Neuronal stem cell (in vitro differentiated cells): Measurements from ENCODE around the gene ZNF253.

ENCODE experiments used
- DNase-seq: peaks from one replicate; pipeline ENCODE4 v3.0.0-alpha.2; 2013; ENCODE audit warnings: low spot score
- H2AFZ ChIP-seq: one replicate; pipeline ENCODE4 v1.6.1; 2013; ENCODE audit warnings: mild to moderate bottlenecking, low read length, inconsistent platforms
- H2AK5ac ChIP-seq: 2 replicates; pipeline ENCODE4 v1.6.1; 2013; ENCODE audit warnings: low read depth, mild to moderate bottlenecking, inconsistent platforms, low read length, moderate library complexity, mixed read lengths
- H2BK120ac ChIP-seq: 2 replicates; pipeline ENCODE4 v1.6.1; 2013; ENCODE audit warnings: low read depth, mild to moderate bottlenecking, inconsistent platforms, low read length, moderate library complexity, mixed read lengths
- H2BK12ac ChIP-seq: one replicate; pipeline ENCODE4 v1.6.1; 2013; ENCODE audit warnings: low read length, inconsistent platforms
- H2BK15ac ChIP-seq: 2 replicates; pipeline ENCODE4 v1.6.1; 2013; ENCODE audit warnings: mild to moderate bottlenecking, low read length, inconsistent platforms, mixed read lengths
- H2BK5ac ChIP-seq: one replicate; pipeline ENCODE4 v1.6.1; 2013; ENCODE audit warnings: inconsistent platforms, mild to moderate bottlenecking, low read length, moderate library complexity
- H3K14ac ChIP-seq: one replicate; pipeline ENCODE4 v1.6.1; 2013; ENCODE audit warnings: low read length, inconsistent platforms
- H3K18ac ChIP-seq: 2 replicates; pipeline ENCODE4 v1.6.1; 2013; ENCODE audit warnings: low read length, inconsistent platforms
- H3K23ac ChIP-seq: 2 replicates; pipeline ENCODE4 v1.6.1; 2013; ENCODE audit warnings: low read depth, mild to moderate bottlenecking, mixed read lengths, low read length, inconsistent platforms; ENCODE audit not compliant: poor library complexity
- H3K27ac ChIP-seq: replicated peaks from 3 replicates; pipeline ENCODE4 v1.5.1; 2013; ENCODE audit warnings: low read length, inconsistent platforms
- H3K27me3 ChIP-seq, 3 experiments: 2 replicates each; pipeline ENCODE4 v1.6.1; 2013; ENCODE audit warnings: low read length in 3 of 3, mild to moderate bottlenecking in 2 of 3, inconsistent platforms in 1 of 3, low read depth in 1 of 3, mixed read lengths in 1 of 3, moderate library complexity in 1 of 3; ENCODE audit not compliant: control insufficient read depth in 3 of 3, insufficient read depth in 3 of 3
- H3K36me3 ChIP-seq, 2 donors: replicated peaks in 1 of 2; 2 replicates each; pipeline ENCODE4 v1.6.1; 2013; ENCODE audit warnings: low read length in 2 of 2; ENCODE audit not compliant: control insufficient read depth in 2 of 2, insufficient read depth in 2 of 2
- H3K4ac ChIP-seq: 2 replicates; pipeline ENCODE4 v1.6.1; 2013; ENCODE audit warnings: inconsistent platforms, mild to moderate bottlenecking, low read length, moderate library complexity
- H3K4me1 ChIP-seq, 2 donors: 1 replicate in 1 of 2; 2 replicates in 1 of 2; pipeline ENCODE4 v1.6.1; 2013; ENCODE audit warnings: low read length in 2 of 2, low read depth in 1 of 2; ENCODE audit not compliant: control insufficient read depth in 2 of 2, insufficient read depth in 1 of 2
- H3K4me2 ChIP-seq: one replicate; pipeline ENCODE4 v1.6.1; 2013; ENCODE audit warnings: mild to moderate bottlenecking, low read length, inconsistent platforms; ENCODE audit not compliant: insufficient read depth, poor library complexity, severe bottlenecking
- H3K4me3 ChIP-seq, 2 donors: 2 replicates each; pipeline ENCODE4 v1.5.1; 2013; ENCODE audit warnings: low read length in 2 of 2, mild to moderate bottlenecking in 2 of 2, inconsistent platforms in 1 of 2, moderate library complexity in 1 of 2
- H3K79me1 ChIP-seq: one replicate; pipeline ENCODE4 v1.6.1; 2013; ENCODE audit warnings: low read depth, mild to moderate bottlenecking, inconsistent platforms, low read length, moderate library complexity
- H3K9ac ChIP-seq: one replicate; pipeline ENCODE4 v1.6.1; 2013; ENCODE audit warnings: mild to moderate bottlenecking, low read depth, low read length, inconsistent platforms; ENCODE audit not compliant: poor library complexity
- H3K9me3 ChIP-seq, 2 donors: replicated peaks in 1 of 2; 2 replicates each; pipeline versions ENCODE3 to v1.6.1; 2013; ENCODE audit warnings: low read length in 2 of 2, mild to moderate bottlenecking in 2 of 2, inconsistent platforms in 1 of 2, low read depth in 1 of 2, mixed read lengths in 1 of 2, moderate library complexity in 1 of 2; ENCODE audit not compliant: control insufficient read depth in 2 of 2, insufficient read depth in 1 of 2
- H4K8ac ChIP-seq: one replicate; pipeline ENCODE4 v1.6.1; 2013; ENCODE audit warnings: low read depth, mild to moderate bottlenecking, inconsistent platforms, low read length, moderate library complexity
- H4K91ac ChIP-seq: one replicate; pipeline ENCODE4 v1.6.1; 2013; ENCODE audit warnings: low read length, low read depth, mild to moderate bottlenecking, inconsistent platforms; ENCODE audit not compliant: poor library complexity
- WGBS, 2 donors: extraction: QIAGEN DNeasy Blood & Tissue Kit; methylation state at CpG; one replicate each; pipeline ENCODE4 v1.1.7; 2013; ENCODE audit warnings: missing lambda C conversion rate in 2 of 2, mixed read lengths in 1 of 2; ENCODE audit not compliant: insufficient read length in 2 of 2, insufficient replicate concordance in 1 of 2; ENCODE audit errors: extremely low coverage in 2 of 2; 5-methylcytosine and 5-hydroxymethylcytosine counted together

Gene ZNF253

GRCh38 chr19:19943848-19944582 lies 78.3 kb downstream of the ZNF253 start:
- H3K79me1 ChIP-seq: no peaks in the 10 kb centered on the region
- no peak overlapping the region for H3K27ac ChIP-seq
- no peak overlapping the region for H2AFZ ChIP-seq
- no peak overlapping the region for H2AK5ac ChIP-seq
- no peaks in the 10 kb centered on the region for H3K27me3 ChIP-seq
- no peak overlapping the region for H3K9ac ChIP-seq
- H3K18ac ChIP-seq: no peak overlapping the region
- no peak overlapping the region for H4K8ac ChIP-seq
- H3K4me1 ChIP-seq: no peaks in the 10 kb centered on the region
- no peak overlapping the region for H2BK12ac ChIP-seq
- H2BK15ac ChIP-seq: no peak overlapping the region
- no peak for DNase-seq
- no peak overlapping the region for H3K23ac ChIP-seq
- no peak overlapping the region for H3K4me3 ChIP-seq
- no peak overlapping the region for H4K91ac ChIP-seq
- no peaks in the 10 kb centered on the region for H3K36me3 ChIP-seq
- no CpG with 5 or more reads among the region's 8 CpGs for WGBS, 2 donors
- H3K4ac ChIP-seq: no peak overlapping the region
- H3K4me2 ChIP-seq: no peak overlapping the region
- peaks cover 4 to 6% of the 10 kb centered on the region in 2 donors for H3K9me3 ChIP-seq
- no peak overlapping the region for H3K14ac ChIP-seq
- H2BK120ac ChIP-seq: no peak overlapping the region
- H2BK5ac ChIP-seq: no peak overlapping the region
